GM18870 (cell line): ENCODE data around the gene CCDC28A.

Experiments
- ATAC-seq: cut with Tn5 transposase; IDR thresholded peaks from one replicate; pipeline ENCODE4 v1.9.1; 2021; ENCODE audit warnings: moderate library complexity; ENCODE audit not compliant: unreplicated experiment

CCDC28A gene

GRCh38 chr6:138795809-138796603 lies 22.4 kb downstream of the CCDC28A start, which contains the start of gene ECT2L:
ECT2L (plus strand) TSS chr6:138796087; CDS start chr6:138813275, 17,188 bp downstream.
- ATAC-seq: no peak

DNA sequence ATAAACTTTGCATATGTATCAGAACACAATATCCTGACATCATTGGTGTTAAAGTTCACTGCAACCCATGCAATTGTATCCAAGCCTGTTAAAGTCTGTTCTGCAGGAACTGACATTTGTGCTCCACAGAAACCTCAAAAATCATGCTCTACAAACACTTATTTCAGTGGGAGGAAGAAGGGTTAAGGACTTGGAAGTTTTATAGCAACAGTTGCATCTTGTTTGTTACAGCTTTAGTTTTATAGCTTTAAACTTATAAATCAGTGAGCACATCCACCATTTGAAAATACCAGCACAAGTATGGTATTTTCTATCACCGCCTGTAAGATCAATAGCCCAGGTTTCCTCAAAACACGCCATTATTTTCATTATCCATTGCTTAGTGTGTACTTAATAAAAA lies 23.2 kb downstream of the CCDC28A start:
- ATAC-seq: no peak

DNA sequence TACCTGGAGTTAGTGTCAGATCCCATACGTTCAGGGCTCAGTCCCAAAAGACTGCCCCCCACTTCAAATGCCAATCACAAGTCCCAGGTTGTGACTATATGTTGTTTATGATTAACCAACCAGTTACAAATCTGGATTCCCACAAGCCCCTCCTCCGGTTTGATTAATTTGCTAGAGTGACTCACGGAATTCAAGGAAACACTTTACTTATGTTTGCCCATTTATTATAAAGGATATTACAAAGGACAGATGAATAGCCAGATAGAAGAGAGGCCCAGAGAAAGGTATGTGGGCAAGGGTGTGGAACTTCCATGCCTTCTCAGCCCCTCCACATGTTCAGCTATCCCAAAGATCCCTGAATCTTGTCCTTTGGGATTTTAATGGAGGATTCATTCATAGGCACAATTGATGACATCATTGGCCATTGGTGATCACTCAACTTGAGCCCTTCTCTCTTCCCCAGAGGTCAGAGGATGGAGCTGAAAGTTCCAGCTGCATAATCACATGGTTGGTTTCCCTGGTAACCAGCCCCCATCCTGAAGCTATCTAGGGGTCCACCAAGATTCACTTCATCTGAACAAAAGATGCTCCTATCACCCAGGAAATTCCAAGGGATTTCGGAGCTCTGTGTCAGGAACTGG lies 24.4 kb downstream of the CCDC28A start:
- ATAC-seq: no peak

DNA sequence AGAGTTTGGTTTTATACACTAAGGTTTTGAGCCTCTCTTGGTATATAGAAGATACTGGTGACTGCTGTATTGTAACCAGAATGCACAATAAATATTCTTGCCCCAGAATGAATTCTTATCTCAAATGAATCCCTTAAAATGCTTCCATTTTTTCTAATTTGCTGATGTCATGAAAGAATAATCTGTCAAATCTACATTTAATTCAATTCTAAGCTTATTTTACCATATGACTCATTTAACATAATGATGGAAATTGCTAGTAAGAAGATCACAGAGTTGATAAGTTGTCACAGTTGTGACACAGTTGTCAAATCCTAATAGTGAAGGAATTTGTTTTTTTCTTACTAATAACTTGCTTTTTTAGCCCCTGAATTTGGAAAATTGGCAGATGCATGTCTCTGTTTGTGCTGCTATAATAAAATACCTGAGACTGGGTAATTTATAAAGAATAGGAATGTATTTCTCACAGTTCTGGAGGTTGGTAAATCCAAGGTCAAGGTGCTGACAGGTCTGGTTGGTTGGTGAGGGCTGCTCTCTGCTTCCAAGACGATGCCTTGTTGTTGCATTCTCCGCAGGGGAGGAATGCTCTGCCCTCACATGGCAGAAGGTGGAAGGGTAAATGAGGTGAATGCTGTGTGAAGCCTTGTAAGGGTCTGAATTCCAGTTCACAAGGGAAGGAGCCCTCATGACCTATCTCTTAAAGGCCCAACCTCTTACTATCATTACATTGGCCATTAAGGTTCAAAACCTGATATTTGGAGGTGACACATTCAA lies 27.0 kb downstream of the CCDC28A start:
- ATAC-seq: no peak

GRCh38 chr6:138803331-138803730 lies 29.8 kb downstream of the CCDC28A start:
- no peak for ATAC-seq

DNA sequence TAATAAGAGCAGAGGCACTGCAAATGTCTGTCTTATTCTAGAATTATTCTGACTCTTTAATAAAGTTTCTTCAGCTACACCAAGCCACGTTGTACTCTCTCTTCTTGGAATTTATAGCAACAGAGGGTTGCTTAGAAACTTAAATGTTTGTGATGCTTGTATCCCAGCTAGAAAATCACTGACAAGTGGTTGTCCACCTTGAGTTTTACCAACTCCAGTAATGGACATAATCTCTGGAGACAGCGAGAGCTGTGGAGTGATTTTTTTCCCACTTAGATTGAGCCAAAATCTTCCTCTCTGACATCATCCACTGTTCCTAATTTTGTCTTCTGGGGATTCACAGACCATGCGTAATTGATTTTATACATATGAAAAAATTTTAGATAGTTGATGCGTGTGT lies 30.3 kb downstream of the CCDC28A start:
- no peak for ATAC-seq

GRCh38 chr6:138805016-138805765 lies 31.6 kb downstream of the CCDC28A start:
- no peak for ATAC-seq

DNA sequence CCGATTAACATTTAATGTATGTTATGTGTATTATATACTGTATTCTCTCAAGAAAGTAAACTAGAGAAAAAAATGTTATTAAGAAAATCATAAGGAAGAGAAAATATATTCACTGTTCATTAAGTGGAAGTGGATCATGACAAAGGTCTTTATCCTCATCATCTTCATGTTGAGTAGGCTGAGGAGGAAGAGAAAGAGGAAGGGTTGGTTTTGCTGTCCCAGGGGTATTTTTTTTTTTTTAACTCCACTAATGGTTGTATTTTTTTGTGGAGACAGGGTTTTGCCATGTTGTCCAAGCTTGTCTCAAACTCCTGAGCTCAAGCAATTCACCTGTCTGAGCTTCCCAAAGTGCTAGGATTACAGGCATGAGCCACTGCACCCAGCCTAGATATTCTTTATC lies 33.3 kb downstream of the CCDC28A start:
- no peak for ATAC-seq

DNA sequence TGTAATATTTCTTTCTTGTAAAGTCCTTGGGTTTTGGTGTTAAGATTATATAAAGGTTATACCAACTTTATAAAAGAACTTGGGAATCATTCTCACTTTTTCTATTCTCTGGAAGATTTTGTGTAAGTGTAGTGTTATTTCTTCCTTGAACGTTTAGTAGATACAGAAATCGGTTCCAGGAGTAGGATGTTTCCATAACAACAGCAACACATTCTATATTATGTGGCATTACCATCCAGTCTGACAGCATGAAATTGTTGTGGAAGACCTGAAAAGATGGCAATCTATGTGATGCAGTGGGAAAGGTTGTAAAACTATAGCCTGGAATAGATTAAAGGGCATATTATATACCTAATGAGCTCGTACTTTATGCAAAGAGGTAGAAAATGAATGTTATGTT lies 36.1 kb downstream of the CCDC28A start:
- ATAC-seq: no peak

- ATAC-seq: no peak
Measured at GRCh38 chr6:138811866-138812265, 38.3 kb downstream of the CCDC28A start.

GRCh38 chr6:138814179-138814834 lies 40.7 kb downstream of the CCDC28A start:
- no peak for ATAC-seq

- ATAC-seq: no peak
Measured at GRCh38 chr6:138815221-138815620, 41.7 kb downstream of the CCDC28A start.

DNA sequence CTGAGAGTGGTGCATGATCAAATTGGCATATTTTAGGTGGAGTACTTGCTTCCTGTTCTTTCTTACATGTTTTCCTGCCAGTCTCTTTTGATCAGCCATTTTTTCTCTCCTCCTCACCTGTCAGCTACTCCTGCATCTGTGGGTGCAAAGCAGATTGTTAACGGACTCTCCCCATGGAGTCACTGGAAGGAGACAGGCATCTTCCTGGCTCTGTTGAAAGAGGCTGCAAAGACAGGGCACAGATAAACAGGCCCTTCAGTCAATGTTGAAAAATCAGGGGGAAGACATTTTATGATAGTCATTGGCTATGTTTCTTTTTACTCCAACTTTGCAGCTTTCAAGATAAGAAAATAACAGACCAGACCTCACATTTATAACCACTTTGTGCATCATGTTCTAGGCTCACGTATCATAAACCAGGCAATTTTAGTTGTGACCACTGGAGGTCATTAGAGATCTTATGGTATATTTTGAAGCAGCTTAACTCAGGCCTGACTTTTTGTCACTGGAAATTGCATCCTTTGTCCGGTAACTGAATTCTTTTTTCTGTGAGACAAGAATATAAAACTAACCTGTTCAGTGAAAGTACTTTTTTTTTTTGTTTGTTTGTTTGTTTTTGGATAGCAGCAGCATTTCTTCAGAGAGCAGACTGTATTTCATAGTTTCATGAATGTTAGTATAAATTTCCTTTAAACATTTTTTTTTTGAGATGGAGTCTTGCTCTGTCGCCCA lies 42.4 kb downstream of the CCDC28A start:
- peak; percentile 63 for ATAC-seq

DNA sequence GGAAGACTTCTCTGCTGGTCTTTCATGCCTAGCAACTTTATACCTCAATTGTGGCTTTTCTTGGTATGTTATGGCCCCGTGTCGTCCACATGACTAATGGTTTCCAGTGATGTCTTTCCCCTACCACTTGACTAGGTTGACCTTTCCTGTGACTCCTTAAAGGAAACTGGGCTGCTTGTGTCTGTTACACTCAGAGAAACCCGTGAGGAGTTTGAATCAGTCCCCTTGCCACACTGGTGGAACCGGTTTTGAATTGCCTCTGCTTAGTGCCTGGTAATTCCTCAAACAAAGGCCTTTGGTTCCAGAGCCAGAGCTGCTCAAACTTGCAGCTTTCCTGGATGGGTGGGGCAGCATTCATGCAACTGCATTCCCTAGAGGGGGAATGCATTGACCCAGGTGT lies 44.2 kb downstream of the CCDC28A start:
- no peak for ATAC-seq

DNA sequence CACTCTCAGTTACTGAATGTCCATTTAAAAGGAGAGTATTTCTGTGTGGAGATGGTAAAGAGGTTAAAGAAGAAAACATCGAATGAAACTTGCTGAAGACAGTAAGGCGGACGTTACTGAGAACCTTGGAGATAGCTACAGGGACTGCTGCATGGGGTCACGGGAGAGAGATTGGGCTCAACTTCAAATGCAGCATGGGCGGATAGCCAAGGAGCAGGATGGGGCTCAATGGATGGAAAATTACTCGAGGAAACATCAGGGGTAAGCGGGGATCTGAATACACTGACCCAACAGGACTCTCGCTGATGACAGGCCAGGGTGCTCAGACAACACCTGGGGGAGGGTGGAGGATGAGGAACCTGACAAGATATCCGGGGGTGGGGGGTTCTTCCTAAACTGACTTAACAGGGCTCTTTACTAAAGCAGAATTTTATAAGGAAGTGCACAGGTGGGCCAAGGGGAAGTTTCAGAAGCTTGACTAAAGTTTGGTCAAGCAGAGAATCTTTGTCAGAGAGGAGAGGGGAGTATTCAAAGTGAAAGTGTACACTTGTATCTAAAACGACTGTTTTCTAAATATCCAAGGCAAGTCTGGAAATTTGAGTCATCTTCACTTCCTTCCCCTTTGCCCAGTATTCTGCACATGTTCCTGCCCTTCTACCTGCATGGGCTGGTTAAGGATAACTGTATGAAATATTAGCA lies 45.1 kb downstream of the CCDC28A start:
- peak; percentile 72 for ATAC-seq

- ATAC-seq: no peak
Measured at GRCh38 chr6:138821519-138821918, 48.0 kb downstream of the CCDC28A start.

DNA sequence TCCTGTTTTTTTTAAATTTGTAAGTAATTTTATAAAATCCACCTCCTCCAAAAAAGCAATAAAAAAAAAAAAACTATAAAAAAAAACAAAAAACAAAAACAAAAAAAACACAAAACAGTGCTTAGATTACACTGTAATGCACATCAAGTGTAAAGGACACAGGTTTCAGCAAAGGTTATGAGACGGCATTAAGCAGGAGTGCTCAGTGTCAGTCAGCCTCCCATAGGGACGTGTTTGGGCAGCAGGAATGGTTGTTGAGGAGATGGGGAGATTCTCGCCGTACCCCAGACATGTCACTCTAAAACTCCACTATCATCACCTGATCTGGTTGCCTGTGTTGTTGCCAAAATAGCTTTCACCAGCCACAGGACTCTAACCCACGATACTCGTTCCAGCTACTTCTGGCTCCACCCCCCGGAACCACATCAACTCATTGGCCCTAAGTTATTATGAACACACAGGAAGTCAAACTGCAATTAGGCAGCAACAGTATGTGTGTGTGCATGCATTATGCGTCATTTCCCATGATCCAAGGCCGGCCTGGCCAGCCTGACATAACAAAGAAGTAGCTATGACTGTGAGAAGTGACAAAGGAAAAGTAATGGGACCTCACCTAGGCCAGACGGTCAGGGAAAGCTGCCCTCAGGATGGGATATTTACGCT lies 51.0 kb downstream of the CCDC28A start:
- ATAC-seq: no peak

DNA sequence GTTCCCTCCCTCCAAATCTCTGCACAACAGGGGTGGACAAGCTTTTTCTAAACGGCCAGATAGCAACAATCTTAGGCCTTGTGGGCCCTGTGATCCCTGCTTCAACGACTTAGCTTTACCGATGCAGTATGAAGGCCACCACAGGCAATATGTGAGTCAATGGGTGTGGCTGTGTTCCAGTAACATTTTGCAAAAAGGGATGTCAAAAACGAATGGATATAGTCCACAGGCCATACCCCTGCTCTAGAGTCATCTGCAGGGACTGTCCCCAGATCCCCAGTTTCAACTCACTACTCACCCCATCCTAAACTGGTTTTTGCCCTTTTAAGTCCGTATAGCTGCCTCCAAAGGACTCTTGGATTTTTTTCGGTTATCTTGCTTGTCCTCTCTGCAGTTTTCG lies 56.7 kb downstream of the CCDC28A start:
- ATAC-seq: no peak

- no peak for ATAC-seq
Measured at GRCh38 chr6:138832182-138832581, 58.6 kb downstream of the CCDC28A start.
